Liver (tissue), 9 donors: ENCODE results near the gene HOXB2. TPM values are rescaled to one million over a fixed set of nuclear protein-coding genes. Genes with fewer than 3 reads are reported as not detected.

Experiments used
- DNase-seq: peaks from one replicate; pipeline ENCODE4 v3.0.0-alpha.2; 2017; ENCODE audit warnings: low spot score
- H3K27ac ChIP-seq, 2 donors: one replicate each; pipeline ENCODE4 v1.7.0; 2013; ENCODE audit warnings: inconsistent platforms in 2 of 2, low read length in 2 of 2, control low read depth in 1 of 2, low read depth in 1 of 2, mild to moderate bottlenecking in 1 of 2
- H3K27me3 ChIP-seq, 4 donors: one replicate each; pipeline versions ENCODE4 v1.6.1 to v1.7.0; 2013; ENCODE audit warnings: low read length in 3 of 4, inconsistent platforms in 1 of 4, mild to moderate bottlenecking in 1 of 4, moderate library complexity in 1 of 4; ENCODE audit not compliant: control insufficient read depth in 4 of 4, insufficient read depth in 4 of 4
- H3K36me3 ChIP-seq, 4 donors: one replicate each; pipeline versions ENCODE4 v1.6.1 to v1.7.0; 2013; ENCODE audit warnings: low read length in 3 of 4, mild to moderate bottlenecking in 3 of 4, low read depth in 1 of 4, moderate library complexity in 1 of 4; ENCODE audit not compliant: control insufficient read depth in 4 of 4, insufficient read depth in 3 of 4
- H3K4me1 ChIP-seq, 4 donors: one replicate each; pipeline versions ENCODE4 v1.6.1 to v1.7.0; 2013; ENCODE audit warnings: low read length in 3 of 4, mild to moderate bottlenecking in 3 of 4, moderate library complexity in 1 of 4; ENCODE audit not compliant: control insufficient read depth in 4 of 4, insufficient read depth in 4 of 4
- H3K4me3 ChIP-seq, 3 donors: one replicate each; pipeline versions ENCODE4 v1.6.1 to v1.7.0; 2013; ENCODE audit warnings: low read length in 3 of 3, control low read depth in 1 of 3, low read depth in 1 of 3, mild to moderate bottlenecking in 1 of 3
- H3K9ac ChIP-seq, 2 donors: one replicate each; pipeline ENCODE4 v1.7.0; 2013; ENCODE audit warnings: low read length in 2 of 2, mild to moderate bottlenecking in 2 of 2, moderate library complexity in 2 of 2, control low read depth in 1 of 2, low read depth in 1 of 2
- H3K9me3 ChIP-seq, 4 donors: one replicate each; pipeline versions ENCODE4 v1.6.1 to v1.7.0; 2013; ENCODE audit warnings: low read length in 3 of 4; ENCODE audit not compliant: control insufficient read depth in 4 of 4
- ATF3 ChIP-seq: IDR thresholded peaks from 2 replicates; pipeline ENCODE4 v1.6.1; 2016; ENCODE audit warnings: antibody characterized with exemption
- CTCF ChIP-seq: fragments of 150-350 bp; IDR thresholded peaks from 2 replicates; pipeline ENCODE4 v1.5.1; 2017; ENCODE audit warnings: improper control_type of control experiment, low read depth, low read length; ENCODE audit not compliant: missing input control
- FOXA1 ChIP-seq: IDR thresholded peaks from 2 replicates; pipeline ENCODE4 v1.6.1; 2016; ENCODE audit warnings: antibody characterized with exemption
- FOXA2 ChIP-seq: IDR thresholded peaks from 2 replicates; pipeline ENCODE4 v1.6.1; 2016; ENCODE audit warnings: antibody characterized with exemption
- GABPA ChIP-seq, 2 donors: IDR thresholded peaks in 1 of 2; conservative IDR thresholded peaks in 1 of 2; 2 replicates each; pipeline ENCODE4 v1.6.1; 2016; ENCODE audit warnings: antibody characterized with exemption in 2 of 2, mild to moderate bottlenecking in 1 of 2, moderate library complexity in 1 of 2
- HNF4A ChIP-seq, 2 donors: conservative IDR thresholded peaks; 2 replicates each; pipeline ENCODE4 v1.6.1; 2016; ENCODE audit warnings: antibody characterized with exemption in 2 of 2, mild to moderate bottlenecking in 2 of 2
- HNF4G ChIP-seq: IDR thresholded peaks from 2 replicates; pipeline ENCODE4 v1.6.1; 2016; ENCODE audit warnings: antibody characterized with exemption
- MAX ChIP-seq: IDR thresholded peaks from 2 replicates; pipeline ENCODE4 v1.6.1; 2016; ENCODE audit warnings: antibody characterized with exemption
- NR2F2 ChIP-seq: IDR thresholded peaks from 2 replicates; pipeline ENCODE4 v1.6.1; 2016; ENCODE audit warnings: antibody characterized with exemption
- REST ChIP-seq: IDR thresholded peaks from 2 replicates; pipeline ENCODE4 v1.6.1; 2016; ENCODE audit warnings: antibody characterized with exemption, mild to moderate bottlenecking
- RXRA ChIP-seq, 2 donors: IDR thresholded peaks; 2 replicates each; pipeline ENCODE4 v1.6.1; 2017 to 2018; ENCODE audit warnings: antibody characterized with exemption in 2 of 2, mild to moderate bottlenecking in 1 of 2
- SP1 ChIP-seq: IDR thresholded peaks from 2 replicates; pipeline ENCODE4 v1.6.1; 2018; ENCODE audit warnings: antibody characterized with exemption, mild to moderate bottlenecking
- TAF1 ChIP-seq: conservative IDR thresholded peaks from 2 replicates; pipeline ENCODE4 v1.6.1; 2016; ENCODE audit warnings: antibody characterized with exemption, mild to moderate bottlenecking
- ZBTB33 ChIP-seq: IDR thresholded peaks from 2 replicates; pipeline ENCODE4 v1.6.1; 2016; ENCODE audit warnings: antibody characterized with exemption
- WGBS: extraction: QIAGEN DNeasy Blood & Tissue Kit; methylation state at CpG from one replicate; pipeline ENCODE4 v1.1.7; 2013; 5-methylcytosine and 5-hydroxymethylcytosine counted together
- polyA plus RNA-seq, 2 donors: library from polyadenylated mRNA; stranded (reverse) in 1 of 2; unstranded in 1 of 2; fragments of 200-250 nt in 1 of 2; fragments of >200 nt in 1 of 2; fragmentation: Nextera tagmentation in 1 of 2; extraction: Ambion mirVana in 1 of 2; gene quantifications; one replicate each; pipeline versions ENCODE4 v1.2.1 to v1.2.3, GENCODE V29; 2013 to 2015
- total RNA-seq, 2 donors: library from RNA; depleted of rRNA; stranded (reverse); fragments of >200 nt; gene quantifications; one replicate each; pipeline ENCODE4 v1.2.3, GENCODE V29; 2014
- donor health status: healthy.
- donor health status: healthy.
- donor health status: healthy.
- donor health status: healthy.
- donor health status: healthy.

HOXB2 gene
- total and polyA plus RNA-seq, 4 donors, result 0.67 to 2.5 (median 1.8) TPM

- Histone ChIP-seq H3K9me3 (no peaks in the 10 kb centered on the region), H3K9ac (no peak overlapping the region), H3K27ac (no peak overlapping the region), H3K4me1 (peaks cover 2 to 18% (median 8%) of the 10 kb centered on the region in 4 donors), H3K27me3 (peaks cover 2 to 15% (median 8%) of the 10 kb centered on the region in 4 donors), H3K36me3 (no peaks in the 10 kb centered on the region), H3K4me3 (no peak overlapping the region)
- TF ChIP-seq RXRA (IDR thresholded peaks at IDR 0.05) (no peak), HNF4A (conservative IDR thresholded peaks at IDR 0.05) (no peak), SP1 (no peak)
- no peak for DNase-seq
Measured at GRCh38 chr17:48590607-48591161, 45.8 kb upstream of the HOXB2 start.

- Histone ChIP-seq H3K27me3 (peaks cover 2 to 15% (median 7%) of the 10 kb centered on the region in 4 donors), H3K9me3 (no peaks in the 10 kb centered on the region), H3K36me3 (no peaks in the 10 kb centered on the region), H3K9ac (no peak within 1 kb of the TSS), H3K4me3 (no peak within 1 kb of the TSS), H3K27ac (no peak within 1 kb of the TSS), H3K4me1 (peaks cover 2 to 25% (median 12%) of the 10 kb centered on the region in 4 donors)
- TF ChIP-seq TAF1, result no peak
- no peak for TF ChIP-seq RXRA (IDR thresholded peaks at IDR 0.05)
- TF ChIP-seq HNF4G, result no peak
- TF ChIP-seq ZBTB33, result no peak
- TF ChIP-seq REST, result no peak
- no peak for TF ChIP-seq NR2F2
- TF ChIP-seq SP1, result no peak
- no peak for TF ChIP-seq MAX
- no peak for TF ChIP-seq FOXA1
- TF ChIP-seq CTCF, result no peak
- TF ChIP-seq HNF4A (conservative IDR thresholded peaks at IDR 0.05), result no peak
- no peak for TF ChIP-seq ATF3
- no peak for TF ChIP-seq FOXA2
- no peak for TF ChIP-seq GABPA (IDR thresholded peaks at IDR 0.05 in 1 of 2, conservative IDR thresholded peaks at IDR 0.05 in 1 of 2)
- no peak for DNase-seq
- 34% methylated on average over 23 of the region's 23 CpGs for WGBS
Measured at GRCh38 chr17:48589831-48590606, 45.1 kb upstream of the HOXB2 start, which contains the start of gene HOXB3. HOXB3 (minus strand) TSS chr17:48590241; CDS start chr17:48552474, 37,767 bp downstream.
